H54 (cell line): ENCODE measurements around the gene EDN1.
"Not testable (repeated sequence)": the region's sequence is repeated elsewhere in the genome, so short reads cannot be mapped to it uniquely, and the experiment has no call there.

Source experiments
- DNase-seq: peaks from one replicate; pipeline ENCODE4 v3.0.0; 2011; ENCODE audit warnings: low spot score, mixed read lengths; ENCODE audit not compliant: insufficient read length
- FAIRE-seq: peaks from 3 replicates; lab custom pipeline; 2011; peaks lifted over from hg19 to GRCh38; lab: Jason Lieb, UNC
- POLR2A ChIP-seq: IDR thresholded peaks from 2 replicates; pipeline ENCODE4 v1.6.1; 2011; ENCODE audit warnings: low read depth, mild to moderate bottlenecking, low read length

EDN1 gene

GRCh38 chr6:12314751-12315150 lies 24.6 kb downstream of the EDN1 start:
- DNase-seq (no peak), FAIRE-seq (no peak)
- no peak for TF ChIP-seq POLR2A

GRCh38 chr6:12315292-12316081 lies 25.3 kb downstream of the EDN1 start:
- no peak for TF ChIP-seq POLR2A
- FAIRE-seq (no peak), DNase-seq (no peak)

GRCh38 chr6:12318749-12319148 lies 28.6 kb downstream of the EDN1 start:
- no peak for TF ChIP-seq POLR2A

GRCh38 chr6:12320074-12320473 lies 29.9 kb downstream of the EDN1 start:
- not testable (repeated sequence) for FAIRE-seq, DNase-seq

More at GRCh38 chr6:12318749-12319148, 28.6 kb downstream of the EDN1 start:
- no peak for FAIRE-seq
- DNase-seq, result no peak

DNA sequence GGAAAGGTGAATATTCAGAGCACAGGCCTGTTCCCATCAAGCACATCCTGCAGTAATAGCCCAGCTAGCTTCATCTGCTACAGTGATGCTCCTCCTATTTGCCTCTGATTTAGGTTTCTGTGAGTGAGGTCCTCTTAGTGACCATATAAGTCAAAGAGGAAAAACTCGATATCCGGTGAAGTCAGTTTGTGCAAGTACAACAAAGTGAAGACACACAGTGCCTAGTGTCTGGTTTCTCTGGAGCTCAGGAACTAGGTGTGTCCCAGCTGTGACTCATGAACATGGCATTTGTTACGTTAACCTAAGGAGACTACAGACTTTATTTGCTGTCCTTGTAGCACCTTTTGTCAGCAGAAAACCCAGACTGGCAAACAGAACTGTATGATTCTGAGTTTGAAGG lies 33.9 kb downstream of the EDN1 start:
- peak; percentile 99 for FAIRE-seq
- DNase-seq, result peak; percentile 52
- TF ChIP-seq POLR2A, result no peak

- DNase-seq (no peak), FAIRE-seq (no peak)
- no peak for TF ChIP-seq POLR2A
Measured at GRCh38 chr6:12324748-12325147, 34.6 kb downstream of the EDN1 start.

- FAIRE-seq, result no peak
- no peak for TF ChIP-seq POLR2A
Measured at GRCh38 chr6:12325872-12326271, 35.7 kb downstream of the EDN1 start.

GRCh38 chr6:12327391-12327790 lies 37.2 kb downstream of the EDN1 start:
- no peak for DNase-seq
- FAIRE-seq, result no peak
- TF ChIP-seq POLR2A, result no peak

More at GRCh38 chr6:12325872-12326271, 35.7 kb downstream of the EDN1 start:
- DNase-seq, result no peak

DNA sequence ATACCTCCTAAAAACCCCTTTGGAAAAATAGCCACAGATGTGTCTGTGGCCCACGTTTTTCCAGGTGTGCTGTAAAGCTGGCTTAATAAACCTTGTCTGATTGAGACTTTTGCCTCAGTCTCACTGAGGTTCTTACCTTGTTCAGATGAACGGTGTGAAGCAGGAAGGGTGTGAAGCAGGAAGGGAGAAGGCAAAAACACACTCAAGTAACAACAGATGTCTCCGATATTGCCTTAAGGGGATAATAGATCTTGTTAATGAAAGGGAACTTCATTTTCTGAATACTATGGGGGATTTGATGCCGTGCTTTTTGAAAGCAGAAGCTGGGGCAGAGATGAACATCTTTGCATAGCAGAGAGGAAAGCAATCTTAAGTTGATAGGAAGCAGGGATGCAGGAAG lies 37.8 kb downstream of the EDN1 start:
- FAIRE-seq (no peak), DNase-seq (no peak)
- TF ChIP-seq POLR2A, result no peak

GRCh38 chr6:12328701-12329100 lies 38.5 kb downstream of the EDN1 start:
- FAIRE-seq (no peak), DNase-seq (no peak)
- no peak for TF ChIP-seq POLR2A

GRCh38 chr6:12331474-12331873 lies 41.3 kb downstream of the EDN1 start:
- FAIRE-seq, result no peak
- DNase-seq, result no peak
- no peak for TF ChIP-seq POLR2A

DNA sequence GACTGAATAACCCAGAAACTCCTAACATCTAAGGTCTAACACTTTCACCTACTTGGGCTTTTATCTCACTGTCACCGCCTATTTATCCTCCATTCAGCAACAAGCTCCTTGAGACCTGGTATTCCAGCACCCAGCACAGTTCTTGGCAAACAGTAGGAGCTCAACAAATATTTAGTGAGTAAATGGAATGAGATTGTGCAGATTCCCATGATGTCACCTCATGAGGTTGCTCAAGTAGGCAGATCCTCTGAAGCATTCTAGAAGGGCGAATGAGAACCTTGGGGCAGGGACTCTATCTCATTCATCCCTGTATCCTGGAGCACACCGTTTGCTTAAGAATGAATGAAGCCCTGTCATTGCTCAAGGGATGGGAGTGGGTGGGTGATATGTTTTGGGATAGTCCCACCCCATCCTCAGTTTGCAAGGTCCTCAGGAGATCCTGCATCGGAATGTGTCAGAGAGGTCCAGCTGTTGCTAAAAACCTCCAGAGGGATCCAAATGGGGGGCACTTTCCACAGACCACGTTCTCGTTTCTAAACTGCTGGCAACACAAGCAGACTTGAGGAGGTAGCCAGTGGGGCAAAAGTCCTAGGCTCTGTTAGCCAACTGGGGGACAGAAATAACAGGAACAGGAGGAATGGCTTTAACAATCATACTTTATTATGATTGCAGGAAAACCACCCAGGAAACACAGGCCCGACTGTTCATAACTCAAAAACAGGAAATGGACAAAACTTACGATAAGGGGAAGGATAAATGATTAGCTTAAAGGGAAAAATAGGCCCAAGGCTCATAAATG lies 42.0 kb downstream of the EDN1 start:
- DNase-seq, result no peak
- no peak for TF ChIP-seq POLR2A
- FAIRE-seq, result no peak

DNA sequence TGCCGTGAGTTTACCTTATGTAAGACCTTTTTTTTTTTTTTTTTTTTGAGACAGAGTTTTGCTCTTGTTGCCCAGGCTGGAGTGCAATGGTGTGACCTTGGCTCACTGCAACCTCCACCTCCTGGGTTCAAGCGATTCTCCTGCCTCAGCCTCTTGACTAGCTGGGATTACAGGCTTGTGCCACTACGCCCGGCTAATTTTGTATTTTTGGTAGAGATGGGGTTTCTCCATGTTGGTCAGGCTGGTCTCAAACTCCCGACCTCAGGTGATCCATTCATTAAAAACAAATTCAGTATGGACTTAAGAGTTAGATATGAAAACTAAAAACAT lies 42.6 kb downstream of the EDN1 start:
- FAIRE-seq, result not testable (repeated sequence)

GRCh38 chr6:12333128-12333527 lies 43.0 kb downstream of the EDN1 start:
- DNase-seq (no peak), FAIRE-seq (no peak)
- TF ChIP-seq POLR2A, result no peak

More for the DNA sequence above, 42.6 kb downstream of the EDN1 start:
- DNase-seq, result not testable (repeated sequence)
